ENCODE measurements around the gene PTPRA. TPM values are rescaled to one million over a fixed set of nuclear protein-coding genes. Genes with fewer than 3 reads are reported as not detected.

Gene PTPRA
- total RNA-seq, 1 donor from 2014 or later, result 50.1 TPM

DNA sequence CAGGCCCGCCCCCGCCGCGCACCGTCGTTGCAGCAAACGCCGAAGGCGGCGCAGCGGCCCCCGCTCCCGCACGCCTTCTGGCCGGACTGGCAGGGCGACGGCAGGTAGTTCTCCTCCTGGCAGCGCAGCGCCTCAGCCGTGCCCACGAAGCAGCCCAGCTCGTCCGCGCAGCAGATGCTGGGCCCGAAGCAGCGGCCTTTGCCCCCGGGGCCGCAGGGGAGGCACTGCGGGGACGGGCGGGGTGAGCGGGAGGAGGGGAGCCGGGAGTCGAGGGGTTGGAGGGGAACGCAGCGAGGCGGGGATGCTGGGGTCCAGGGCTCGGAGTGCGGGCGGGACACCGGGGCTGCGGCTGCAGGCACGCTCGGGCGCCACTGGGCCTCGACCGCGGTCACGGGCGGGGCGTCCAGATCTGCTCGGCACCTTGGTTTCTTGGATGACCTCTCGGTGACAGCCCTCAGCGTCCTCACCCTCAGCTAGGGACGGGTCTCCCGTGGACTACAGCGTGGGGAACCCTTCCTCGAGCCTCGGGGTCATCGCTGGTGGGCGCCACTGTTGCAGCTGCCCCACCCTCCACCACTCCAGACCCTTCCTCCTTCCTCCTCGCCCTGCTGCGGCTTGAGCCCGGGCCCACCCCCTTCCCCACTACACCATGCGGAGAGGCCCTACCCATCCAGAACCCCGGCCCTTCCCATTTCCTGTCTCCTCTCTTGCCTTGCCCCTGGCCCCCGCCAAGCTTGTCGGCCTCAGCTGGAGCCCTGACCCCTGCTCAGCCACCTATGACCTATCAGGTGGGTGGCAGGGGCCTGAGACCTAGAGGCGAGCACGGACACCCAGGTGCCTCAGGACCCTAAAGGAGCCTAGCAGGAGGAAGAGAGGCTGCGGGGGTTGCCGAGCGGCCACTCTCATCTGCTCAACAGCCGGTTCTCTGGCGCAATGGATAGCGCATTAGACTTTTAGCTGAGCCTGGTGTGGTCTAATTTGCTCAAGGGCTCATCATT lies 210.0 kb downstream of the PTPRA start:
- Histone ChIP-seq H3K27me3 (ENCODE audit: insufficient read depth, low read length) (peaks cover 39% of the 10 kb centered on the region), H4K20me1 (ENCODE audit: insufficient read depth, low read length) (no peaks in the 10 kb centered on the region), H3K27ac (ENCODE audit: low read depth, low read length) (no peak overlapping the region), H3K4me1 (ENCODE audit: insufficient read depth, low read length) (no peaks in the 10 kb centered on the region), H3K36me3 (ENCODE audit: insufficient read depth, low read length) (no peaks in the 10 kb centered on the region), H3K4me2 (ENCODE audit: low read length) (peak overlapping the region; percentile 48), H3K9ac (ENCODE audit: low read length) (no peak overlapping the region), H3K9me3 (ENCODE audit: insufficient read depth, low read depth, low read length) (no peaks in the 10 kb centered on the region), H3K79me2 (ENCODE audit: insufficient read depth, low read length) (no peaks in the 10 kb centered on the region), H2AFZ (ENCODE audit: low read depth, low read length) (no peak overlapping the region), H3K4me3 (ENCODE audit: insufficient read depth, low read depth, low read length) (no peak overlapping the region)
- FAIRE-seq (no peak), DNase-seq (ENCODE audit: low read depth) (no peak)
- Mint-ChIP-seq H3K4me1 (ENCODE audit: low read depth, unreplicated experiment) (no peaks in the 10 kb centered on the region), H3K4me3 (ENCODE audit: unreplicated experiment) (no peak overlapping the region), H3K27ac (ENCODE audit: unreplicated experiment) (no peak overlapping the region), H3K9me3 (ENCODE audit: unreplicated experiment) (no peaks in the 10 kb centered on the region), H3K27me3 (ENCODE audit: low read depth, unreplicated experiment) (peaks cover 44% of the 10 kb centered on the region), H3K36me3 (ENCODE audit: low read depth, unreplicated experiment) (no peaks in the 10 kb centered on the region)
- TF ChIP-seq, protein P1, sequence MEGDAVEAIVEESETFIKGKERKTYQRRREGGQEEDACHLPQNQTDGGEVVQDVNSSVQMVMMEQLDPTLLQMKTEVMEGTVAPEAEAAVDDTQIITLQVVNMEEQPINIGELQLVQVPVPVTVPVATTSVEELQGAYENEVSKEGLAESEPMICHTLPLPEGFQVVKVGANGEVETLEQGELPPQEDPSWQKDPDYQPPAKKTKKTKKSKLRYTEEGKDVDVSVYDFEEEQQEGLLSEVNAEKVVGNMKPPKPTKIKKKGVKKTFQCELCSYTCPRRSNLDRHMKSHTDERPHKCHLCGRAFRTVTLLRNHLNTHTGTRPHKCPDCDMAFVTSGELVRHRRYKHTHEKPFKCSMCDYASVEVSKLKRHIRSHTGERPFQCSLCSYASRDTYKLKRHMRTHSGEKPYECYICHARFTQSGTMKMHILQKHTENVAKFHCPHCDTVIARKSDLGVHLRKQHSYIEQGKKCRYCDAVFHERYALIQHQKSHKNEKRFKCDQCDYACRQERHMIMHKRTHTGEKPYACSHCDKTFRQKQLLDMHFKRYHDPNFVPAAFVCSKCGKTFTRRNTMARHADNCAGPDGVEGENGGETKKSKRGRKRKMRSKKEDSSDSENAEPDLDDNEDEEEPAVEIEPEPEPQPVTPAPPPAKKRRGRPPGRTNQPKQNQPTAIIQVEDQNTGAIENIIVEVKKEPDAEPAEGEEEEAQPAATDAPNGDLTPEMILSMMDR (IDR thresholded peaks at IDR 0.05; ENCODE audit: insufficient read depth, low read depth, low read length), result no peak
- TF ChIP-seq EZH2 (IDR thresholded peaks at IDR 0.05; ENCODE audit: insufficient read depth, low read length), result peak; percentile 89

DNA sequence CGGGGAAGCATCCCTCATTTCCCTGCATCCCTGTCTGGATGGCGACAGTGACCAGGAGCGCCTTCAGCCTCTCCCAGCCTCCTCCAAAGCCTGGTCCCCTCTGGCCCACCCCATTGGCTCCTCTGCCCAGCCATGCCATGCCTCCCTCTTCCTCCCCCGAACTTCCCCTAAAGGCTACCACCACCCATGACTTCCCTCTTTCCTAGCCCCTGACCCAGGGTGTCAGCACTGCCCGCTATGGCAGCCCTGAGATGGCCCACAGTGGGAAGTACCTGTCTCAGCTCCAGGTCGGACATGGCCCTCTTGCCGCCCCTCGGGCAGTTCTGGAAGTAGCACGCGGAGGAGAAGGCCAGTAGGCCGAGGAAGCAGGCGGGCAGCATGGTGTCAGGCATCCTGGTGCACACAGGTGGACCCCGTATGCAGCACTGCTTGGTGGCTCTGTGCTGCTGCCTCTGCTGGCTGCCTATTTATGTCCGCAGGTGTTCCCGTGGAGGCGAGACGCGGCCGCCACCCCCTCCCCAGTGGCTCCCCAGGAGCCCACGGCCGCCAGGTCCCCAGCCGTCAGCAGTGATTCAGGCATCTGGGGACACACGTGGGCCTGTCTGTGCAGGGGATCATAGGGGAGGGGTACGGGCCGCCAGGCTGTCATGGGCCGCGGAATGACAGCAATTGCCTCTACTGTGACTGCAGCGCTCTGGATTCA lies 211.2 kb downstream of the PTPRA start, which contains the start of gene AVP:
Gene AVP, minus strand, starts transcription at position 442 of the 703 bp plus-strand sequence. Its CDS starts 50 bp downstream, at position 392.
- no peak within 1 kb of the TSS for H3K27ac ChIP-seq (ENCODE audit: low read depth, low read length)
- Mint-ChIP-seq H3K36me3 (ENCODE audit: low read depth, unreplicated experiment) (no peaks in the 10 kb centered on the region), H3K27me3 (ENCODE audit: low read depth, unreplicated experiment) (peaks cover 44% of the 10 kb centered on the region), H3K9me3 (ENCODE audit: unreplicated experiment) (peaks cover under 1% of the 10 kb centered on the region), H3K4me1 (ENCODE audit: low read depth, unreplicated experiment) (no peaks in the 10 kb centered on the region), H3K4me3 (ENCODE audit: unreplicated experiment) (no peak within 1 kb of the TSS), H3K27ac (ENCODE audit: unreplicated experiment) (no peak within 1 kb of the TSS)
- no peak within 1 kb of the TSS for H3K4me3 ChIP-seq (ENCODE audit: insufficient read depth, low read depth, low read length)
- peaks cover 35% of the 10 kb centered on the region for H3K27me3 ChIP-seq (ENCODE audit: insufficient read depth, low read length)
- no peaks in the 10 kb centered on the region for H3K4me1 ChIP-seq (ENCODE audit: insufficient read depth, low read length)
- no peak within 1 kb of the TSS for H3K9ac ChIP-seq (ENCODE audit: low read length)
- H3K36me3 ChIP-seq (ENCODE audit: insufficient read depth, low read length), result no peaks in the 10 kb centered on the region
- H2AFZ ChIP-seq (ENCODE audit: low read depth, low read length), result no peak within 1 kb of the TSS
- no peak for DNase-seq (ENCODE audit: low read depth)
- H3K79me2 ChIP-seq (ENCODE audit: insufficient read depth, low read length), result no peaks in the 10 kb centered on the region
- no peak for FAIRE-seq
- no peak within 1 kb of the TSS for H3K4me2 ChIP-seq (ENCODE audit: low read length)
- no peaks in the 10 kb centered on the region for H3K9me3 ChIP-seq (ENCODE audit: insufficient read depth, low read depth, low read length)
- TF ChIP-seq, protein P1 (IDR thresholded peaks at IDR 0.05; ENCODE audit: insufficient read depth, low read depth, low read length), result no peak
- TF ChIP-seq EZH2 (IDR thresholded peaks at IDR 0.05; ENCODE audit: insufficient read depth, low read length), result no peak
- H4K20me1 ChIP-seq (ENCODE audit: insufficient read depth, low read length), result no peaks in the 10 kb centered on the region

Measured in astrocyte (in vitro differentiated cells and primary cell).